ENCODE data around the gene AKAP12. TPM values are rescaled to one million over a fixed set of nuclear protein-coding genes. Genes with fewer than 3 reads are reported as not detected.

AKAP12 gene
- total RNA-seq, 1 donor from 2014 or later, result 40.8 TPM

GRCh38 chr6:151240036-151240685, 394 bp downstream of the AKAP12 start:
- peak; percentile 72 for DNase-seq

GRCh38 chr6:151240791-151241642, 1.2 kb downstream of the AKAP12 start:
- intact Hi-C loops (cut with DNase I), result no loop called here
- ATAC-seq (peak; percentile 63), DNase-seq (peak; percentile 70)
- Histone ChIP-seq H3K4me3 (peak overlapping the region; percentile 62), H3K36me3 (no peaks in the 10 kb centered on the region), H3K4me1 (no peaks in the 10 kb centered on the region), H3K9me3 (no peaks in the 10 kb centered on the region), H3K27me3 (peaks cover 21% of the 10 kb centered on the region), H3K27ac (peak overlapping the region; percentile 78)
- no peak for TF ChIP-seq CTCF (IDR thresholded peaks at IDR 0.05)

More at GRCh38 chr6:151240036-151240685, 394 bp downstream of the AKAP12 start:
- Histone ChIP-seq H3K27me3 (peaks cover 21% of the 10 kb centered on the region), H3K4me1 (no peaks in the 10 kb centered on the region), H3K27ac (peak overlapping the region; percentile 78), H3K9me3 (no peaks in the 10 kb centered on the region), H3K4me3 (peak overlapping the region; percentile 62), H3K36me3 (no peaks in the 10 kb centered on the region)
- intact Hi-C loops (cut with DNase I), result no loop called here
- no peak for TF ChIP-seq CTCF (IDR thresholded peaks at IDR 0.05)
- ATAC-seq, result peak; percentile 70

GRCh38 chr6:151241853-151242252, 2.1 kb downstream of the AKAP12 start:
- ATAC-seq (no peak), DNase-seq (no peak)
- intact Hi-C loops (cut with DNase I), result no loop called here
- no peaks in the 10 kb centered on the region for H3K36me3 ChIP-seq
- H3K4me3 ChIP-seq, result peak overlapping the region; percentile 62
- no peaks in the 10 kb centered on the region for H3K9me3 ChIP-seq
- H3K27ac ChIP-seq, result no peak overlapping the region
- TF ChIP-seq CTCF (IDR thresholded peaks at IDR 0.05), result no peak
- peaks cover 21% of the 10 kb centered on the region for H3K27me3 ChIP-seq
- H3K4me1 ChIP-seq, result no peaks in the 10 kb centered on the region

- Histone ChIP-seq H3K9me3 (no peaks in the 10 kb centered on the region), H3K27ac (no peak overlapping the region), H3K27me3 (peaks cover 21% of the 10 kb centered on the region), H3K4me3 (peak overlapping the region; percentile 62), H3K4me1 (no peaks in the 10 kb centered on the region), H3K36me3 (no peaks in the 10 kb centered on the region)
- intact Hi-C loops (cut with DNase I), result no loop called here
- DNase-seq, result no peak
- ATAC-seq, result no peak
- TF ChIP-seq CTCF (IDR thresholded peaks at IDR 0.05), result no peak
Measured at GRCh38 chr6:151242420-151242861, 2.7 kb downstream of the AKAP12 start.

GRCh38 chr6:151243481-151243880, 3.7 kb downstream of the AKAP12 start:
- Histone ChIP-seq H3K27me3 (peaks cover 21% of the 10 kb centered on the region), H3K9me3 (no peaks in the 10 kb centered on the region), H3K4me1 (no peaks in the 10 kb centered on the region), H3K27ac (no peak overlapping the region), H3K4me3 (no peak overlapping the region), H3K36me3 (no peaks in the 10 kb centered on the region)
- no peak for TF ChIP-seq CTCF (IDR thresholded peaks at IDR 0.05)
- ATAC-seq, result no peak
- no peak for DNase-seq
- intact Hi-C loops (cut with DNase I), result no loop called here
